Uterus (tissue), 4 donors: ENCODE measurements around the gene ADGRL3. TPM values are rescaled to one million over a fixed set of nuclear protein-coding genes. Genes with fewer than 3 reads are reported as not detected.

Source experiments
- DNase-seq, 2 donors: peaks; one replicate each; pipeline ENCODE4 v3.0.0-alpha.2; 2019 to 2020
- H3K27ac ChIP-seq, 2 donors: fragments of 200-600 bp; sonication (generic); 1 replicate in 1 of 2; 2 replicates in 1 of 2; pipeline ENCODE4 v1.5.1; 2016 to 2018
- H3K27me3 ChIP-seq, 2 donors: fragments of 200-600 bp; sonication (generic); one replicate each; pipeline ENCODE4 v1.5.1; 2018 to 2019; ENCODE audit warnings: control low read depth in 1 of 2
- H3K36me3 ChIP-seq, 2 donors: fragments of 200-600 bp; sonication (generic); one replicate each; pipeline ENCODE4 v1.5.1; 2019; ENCODE audit warnings: control low read depth in 1 of 2
- H3K4me1 ChIP-seq, 2 donors: fragments of 200-600 bp; sonication (generic); one replicate each; pipeline ENCODE4 v1.5.1; 2018 to 2019; ENCODE audit warnings: control low read depth in 1 of 2
- H3K4me3 ChIP-seq, 2 donors: fragments of 200-600 bp; sonication (generic); 1 replicate in 1 of 2; 2 replicates in 1 of 2; pipeline ENCODE4 v1.5.1; 2018 to 2019; ENCODE audit warnings: mild to moderate bottlenecking in 1 of 2
- H3K9me3 ChIP-seq, 2 donors: fragments of 200-600 bp; sonication (generic); one replicate each; pipeline ENCODE4 v1.5.1; 2019; ENCODE audit warnings: control low read depth in 1 of 2
- CTCF ChIP-seq, 4 experiments: fragments of 200-600 bp in 2 of 4; fragments of 450-650 bp in 2 of 4; sonication (generic) in 2 of 4; IDR thresholded peaks; one replicate each; pipeline ENCODE4 v1.5.1; 2016 to 2019; ENCODE audit warnings: antibody characterized with exemption in 4 of 4, mild to moderate bottlenecking in 2 of 4, moderate library complexity in 1 of 4
- POLR2A ChIP-seq, 2 donors: fragments of 450-650 bp; IDR thresholded peaks; one replicate each; pipeline ENCODE4 v1.6.1; 2016; ENCODE audit warnings: antibody characterized with exemption in 2 of 2, mild to moderate bottlenecking in 1 of 2, moderate library complexity in 1 of 2
- intact Hi-C: fragments of 100-400 bp; cut with DNase I; formaldehyde crosslinking; loops from one replicate; pipeline ENCODE4 v1.15.1; 2023; ENCODE audit warnings: low total_unique reads
- total RNA-seq, 4 donors: library from RNA; depleted of rRNA in 3 of 4; stranded (reverse); fragments of >200 nt in 3 of 4; gene quantifications; one replicate each; pipeline versions ENCODE4 v1.1.0 to v1.2.4, GENCODE V29; 2014 to 2023
- donor health status: DM: yes; HTN: yes; CAD: no.

The ADGRL3 gene
- total RNA-seq, 4 donors from 2014 or later: 31.5 to 411 (median 74.3) TPM

- Histone ChIP-seq H3K4me1 (no peaks in the 10 kb centered on the region), H3K36me3 (no peaks in the 10 kb centered on the region), H3K27ac (no peak overlapping the region), H3K27me3 (no peaks in the 10 kb centered on the region), H3K4me3 (no peak overlapping the region), H3K9me3 (no peaks in the 10 kb centered on the region)
- intact Hi-C loops: no loop called here
- no peak for DNase-seq
- TF ChIP-seq CTCF (IDR thresholded peaks at IDR 0.05) (no peak), POLR2A (IDR thresholded peaks at IDR 0.05) (no peak)
Measured at GRCh38 chr4:61239250-61239649, 39.1 kb downstream of the ADGRL3 start.

GRCh38 chr4:61243962-61244361 is 43.8 kb downstream of the ADGRL3 start:
- no peak for DNase-seq
- intact Hi-C loops: no loop called here
- TF ChIP-seq POLR2A (IDR thresholded peaks at IDR 0.05) (no peak), CTCF (IDR thresholded peaks at IDR 0.05) (no peak)
- Histone ChIP-seq H3K9me3 (no peaks in the 10 kb centered on the region), H3K4me1 (no peaks in the 10 kb centered on the region), H3K4me3 (no peak overlapping the region), H3K36me3 (no peaks in the 10 kb centered on the region), H3K27me3 (no peaks in the 10 kb centered on the region), H3K27ac (no peak overlapping the region)

GRCh38 chr4:61245069-61245714 is 45.1 kb downstream of the ADGRL3 start:
- H3K27me3 ChIP-seq: no peaks in the 10 kb centered on the region
- intact Hi-C loops: no loop called here
- no peaks in the 10 kb centered on the region for H3K36me3 ChIP-seq
- TF ChIP-seq POLR2A (IDR thresholded peaks at IDR 0.05): no peak
- TF ChIP-seq CTCF (IDR thresholded peaks at IDR 0.05): no peak
- no peak overlapping the region for H3K27ac ChIP-seq
- H3K9me3 ChIP-seq: no peaks in the 10 kb centered on the region
- no peaks in the 10 kb centered on the region for H3K4me1 ChIP-seq
- H3K4me3 ChIP-seq: no peak overlapping the region
- no peak for DNase-seq

GRCh38 chr4:61246034-61246433 is 45.9 kb downstream of the ADGRL3 start:
- intact Hi-C loops: no loop called here
- no peak for TF ChIP-seq POLR2A (IDR thresholded peaks at IDR 0.05)
- no peak for TF ChIP-seq CTCF (IDR thresholded peaks at IDR 0.05)
- Histone ChIP-seq H3K9me3 (no peaks in the 10 kb centered on the region), H3K27me3 (no peaks in the 10 kb centered on the region), H3K27ac (no peak overlapping the region), H3K4me1 (no peaks in the 10 kb centered on the region), H3K4me3 (no peak overlapping the region), H3K36me3 (no peaks in the 10 kb centered on the region)
- DNase-seq: no peak

- H3K4me1 ChIP-seq: no peaks in the 10 kb centered on the region
- H3K36me3 ChIP-seq: no peaks in the 10 kb centered on the region
- H3K27me3 ChIP-seq: no peaks in the 10 kb centered on the region
- no peak overlapping the region for H3K4me3 ChIP-seq
- TF ChIP-seq CTCF (IDR thresholded peaks at IDR 0.05): no peak
- no peak for TF ChIP-seq POLR2A (IDR thresholded peaks at IDR 0.05)
- no peak for DNase-seq
- no peak overlapping the region for H3K27ac ChIP-seq
- intact Hi-C loops: no loop called here
- H3K9me3 ChIP-seq: no peaks in the 10 kb centered on the region
Measured at GRCh38 chr4:61248705-61249104, 48.6 kb downstream of the ADGRL3 start.
